Activated T-cell treated with anti-CD3 and anti-CD28 coated beads, Interleukin-2, amount 50 U/mL, for 72 hours (primary cell): ENCODE measurements around the gene AKT2. TPM values are rescaled to one million over a fixed set of nuclear protein-coding genes. Genes with fewer than 3 reads are reported as not detected.

Source experiments
- ATAC-seq, 2 donors: fragments of 150-1000 bp; cut with Tn5 transposase; replicated peaks in 1 of 2; 2 replicates each; pipeline ENCODE4 v1.10.0; 2021; ENCODE audit warnings: moderate library complexity in 2 of 2, mild to moderate bottlenecking in 1 of 2
- DNase-seq, 2 donors: peaks; one replicate each; pipeline ENCODE4 v3.0.0; 2021 to 2022; ENCODE audit warnings: mixed read lengths in 1 of 2
- H3K27ac Mint-ChIP-seq: one replicate; pipeline ENCODE4 v1.8.0; 2022; ENCODE audit warnings: mild to moderate bottlenecking, moderate library complexity, mixed read lengths
- H3K27me3 Mint-ChIP-seq: one replicate; pipeline ENCODE4 v1.8.0; 2022; ENCODE audit warnings: low read depth, mixed read lengths
- H3K36me3 Mint-ChIP-seq, 2 donors: one replicate each; pipeline ENCODE4 v1.8.0; 2022; ENCODE audit warnings: mixed read lengths in 2 of 2, mild to moderate bottlenecking in 1 of 2; ENCODE audit not compliant: insufficient read depth in 2 of 2
- H3K4me1 Mint-ChIP-seq: one replicate; pipeline ENCODE4 v1.8.0; 2022; ENCODE audit warnings: low read depth, mixed read lengths
- H3K4me3 Mint-ChIP-seq, 2 donors: one replicate each; pipeline ENCODE4 v1.8.0; 2022; ENCODE audit warnings: mild to moderate bottlenecking in 2 of 2, mixed read lengths in 2 of 2, moderate library complexity in 2 of 2
- H3K9me3 Mint-ChIP-seq, 2 donors: one replicate each; pipeline ENCODE4 v1.8.0; 2022; ENCODE audit warnings: mixed read lengths in 2 of 2
- total RNA-seq, 2 donors: library from RNA; stranded (reverse); gene quantifications; one replicate each; pipeline ENCODE4 v1.2.3, GENCODE V29; 2022

AKT2 gene
- total RNA-seq, 2 donors from 2014 or later, result 190 to 197 TPM

GRCh38 chr19:40238775-40239174 lies 46.4 kb downstream of the AKT2 start:
- ATAC-seq (no peak), DNase-seq (no peak)
- Mint-ChIP-seq H3K27ac (no peak overlapping the region), H3K9me3 (no peaks in the 10 kb centered on the region), H3K36me3 (peaks cover 5 to 6% of the 10 kb centered on the region in 2 donors), H3K4me3 (no peak overlapping the region), H3K27me3 (no peaks in the 10 kb centered on the region), H3K4me1 (no peaks in the 10 kb centered on the region)

GRCh38 chr19:40237791-40238190 lies 47.4 kb downstream of the AKT2 start:
- Mint-ChIP-seq H3K9me3 (no peaks in the 10 kb centered on the region), H3K27me3 (no peaks in the 10 kb centered on the region), H3K27ac (no peak overlapping the region), H3K4me1 (no peaks in the 10 kb centered on the region), H3K36me3 (peaks cover 5 to 6% of the 10 kb centered on the region in 2 donors), H3K4me3 (no peak overlapping the region)
- DNase-seq (no peak), ATAC-seq (no peak)

- no peak for ATAC-seq
- Mint-ChIP-seq H3K27ac (no peak overlapping the region), H3K27me3 (no peaks in the 10 kb centered on the region), H3K4me1 (no peaks in the 10 kb centered on the region), H3K9me3 (no peaks in the 10 kb centered on the region), H3K4me3 (no peak overlapping the region), H3K36me3 (peaks cover 4 to 5% of the 10 kb centered on the region in 2 donors)
- no peak for DNase-seq
These were observed 48.8 kb downstream of the AKT2 start for GRCh38 chr19:40236366-40236765.

DNA sequence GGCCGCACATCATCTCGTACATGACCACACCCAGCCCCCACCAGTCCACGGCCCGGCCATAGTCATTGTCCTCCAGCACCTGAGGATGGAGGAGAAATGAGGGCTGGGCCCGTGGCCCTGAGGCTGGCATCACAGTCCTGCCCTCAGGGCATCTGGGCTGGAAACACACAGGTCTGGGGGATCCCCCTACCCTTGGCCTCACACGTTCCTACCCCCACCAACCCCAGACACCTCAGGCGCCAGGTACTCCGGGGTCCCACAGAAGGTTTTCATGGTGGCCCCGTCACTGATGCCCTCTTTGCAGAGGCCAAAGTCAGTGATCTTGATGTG lies 49.2 kb downstream of the AKT2 start:
- H3K36me3 Mint-ChIP-seq, result peaks cover 2 to 4% of the 10 kb centered on the region in 2 donors
- H3K4me1 Mint-ChIP-seq, result peaks cover 3% of the 10 kb centered on the region

DNA sequence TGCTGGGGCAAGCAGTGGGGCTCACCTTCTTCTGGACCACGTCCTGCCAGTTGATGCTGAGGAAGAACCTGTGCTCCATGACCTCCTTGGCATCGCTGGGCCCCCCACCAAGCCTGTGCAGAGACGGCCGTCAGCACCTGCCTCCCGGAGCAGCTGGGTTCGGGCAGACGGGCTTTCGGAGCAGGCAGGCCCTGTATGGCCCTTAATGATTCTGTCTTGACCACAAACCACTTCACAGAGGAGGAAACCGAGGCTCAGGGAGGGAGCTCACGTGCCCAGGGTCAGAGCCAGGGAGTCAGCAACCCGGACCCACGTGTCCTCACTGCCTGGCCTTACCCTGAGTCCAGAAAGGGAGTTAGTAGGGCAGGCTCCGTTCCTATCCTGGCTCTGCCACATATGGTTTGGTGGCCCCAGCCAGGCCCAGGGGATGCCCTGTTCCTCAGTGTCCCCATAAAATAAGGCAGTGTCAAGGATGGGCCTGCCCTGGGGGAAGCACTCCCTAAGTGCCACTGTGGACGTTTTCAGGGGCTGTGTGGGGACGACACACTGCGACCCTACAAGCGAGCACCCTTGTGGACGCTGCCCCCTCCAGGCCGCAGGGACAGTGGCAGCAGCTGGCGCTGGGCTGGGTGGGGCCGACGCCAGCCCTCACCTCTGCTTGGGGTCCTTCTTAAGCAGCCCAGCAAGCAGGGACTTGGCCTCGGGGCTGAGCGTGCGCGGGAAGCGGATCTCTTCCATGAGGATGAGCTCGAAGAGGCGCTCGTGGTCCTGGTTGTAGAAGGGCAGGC lies 49.7 kb downstream of the AKT2 start:
- ATAC-seq, result no peak
- H3K9me3 Mint-ChIP-seq, result no peaks in the 10 kb centered on the region
- H3K27ac Mint-ChIP-seq, result no peak overlapping the region

More for the DNA sequence above, 49.2 kb downstream of the AKT2 start:
- ATAC-seq (no peak), DNase-seq (no peak)
- H3K9me3 Mint-ChIP-seq, result no peaks in the 10 kb centered on the region
- H3K27ac Mint-ChIP-seq, result no peak overlapping the region
- H3K27me3 Mint-ChIP-seq, result no peaks in the 10 kb centered on the region
- H3K4me3 Mint-ChIP-seq, result no peak overlapping the region

DNA sequence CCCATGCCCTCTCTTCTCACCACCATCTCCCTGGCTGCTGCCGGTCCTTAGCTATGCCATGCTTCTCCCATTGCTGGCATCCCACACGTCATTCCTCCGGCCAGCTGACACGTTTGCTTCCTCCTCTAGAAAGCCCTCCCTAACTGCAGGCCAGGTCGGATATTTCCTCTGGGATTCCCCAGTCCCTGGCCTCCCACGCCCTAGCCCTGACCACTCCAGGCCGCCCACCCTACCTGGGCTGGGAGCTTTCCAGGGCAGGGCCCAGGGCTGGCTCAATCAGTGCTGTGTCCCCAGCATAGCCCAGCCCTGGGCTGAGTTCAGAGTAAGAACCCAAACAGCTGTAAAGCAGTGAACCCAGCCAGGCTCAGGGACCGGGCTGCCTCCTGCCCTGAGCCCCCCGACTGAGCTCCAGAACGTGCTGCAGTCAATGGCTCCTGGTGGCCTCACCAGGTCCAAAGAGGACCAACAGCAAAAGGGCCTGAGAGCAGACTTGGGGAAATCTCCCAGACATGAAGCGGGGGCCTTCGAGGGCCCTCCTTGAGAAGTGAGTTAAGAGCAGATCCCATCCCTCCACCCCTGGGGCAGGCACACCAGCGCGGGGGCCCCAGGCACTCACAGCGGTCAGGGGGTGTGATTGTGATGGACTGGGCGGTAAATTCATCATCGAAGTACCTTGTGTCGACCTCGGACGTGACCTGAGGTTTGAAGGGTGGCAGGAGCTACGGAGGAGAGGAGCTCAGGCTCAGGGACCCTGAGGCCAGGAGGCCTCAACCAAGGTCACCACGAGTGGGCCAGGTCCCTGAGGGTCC lies 50.5 kb downstream of the AKT2 start:
- ATAC-seq (no peak), DNase-seq (no peak)
- no peaks in the 10 kb centered on the region for H3K27me3 Mint-ChIP-seq
- H3K36me3 Mint-ChIP-seq, result peaks cover 2 to 4% of the 10 kb centered on the region in 2 donors
- H3K9me3 Mint-ChIP-seq, result no peaks in the 10 kb centered on the region
- H3K4me3 Mint-ChIP-seq, result no peak overlapping the region
- peaks cover 16% of the 10 kb centered on the region for H3K4me1 Mint-ChIP-seq
- no peak overlapping the region for H3K27ac Mint-ChIP-seq

More for the DNA sequence above, 49.7 kb downstream of the AKT2 start:
- no peak for DNase-seq
- Mint-ChIP-seq H3K4me3 (no peak overlapping the region), H3K36me3 (peaks cover 2 to 4% of the 10 kb centered on the region in 2 donors), H3K27me3 (no peaks in the 10 kb centered on the region), H3K4me1 (peaks cover 8% of the 10 kb centered on the region)

DNA sequence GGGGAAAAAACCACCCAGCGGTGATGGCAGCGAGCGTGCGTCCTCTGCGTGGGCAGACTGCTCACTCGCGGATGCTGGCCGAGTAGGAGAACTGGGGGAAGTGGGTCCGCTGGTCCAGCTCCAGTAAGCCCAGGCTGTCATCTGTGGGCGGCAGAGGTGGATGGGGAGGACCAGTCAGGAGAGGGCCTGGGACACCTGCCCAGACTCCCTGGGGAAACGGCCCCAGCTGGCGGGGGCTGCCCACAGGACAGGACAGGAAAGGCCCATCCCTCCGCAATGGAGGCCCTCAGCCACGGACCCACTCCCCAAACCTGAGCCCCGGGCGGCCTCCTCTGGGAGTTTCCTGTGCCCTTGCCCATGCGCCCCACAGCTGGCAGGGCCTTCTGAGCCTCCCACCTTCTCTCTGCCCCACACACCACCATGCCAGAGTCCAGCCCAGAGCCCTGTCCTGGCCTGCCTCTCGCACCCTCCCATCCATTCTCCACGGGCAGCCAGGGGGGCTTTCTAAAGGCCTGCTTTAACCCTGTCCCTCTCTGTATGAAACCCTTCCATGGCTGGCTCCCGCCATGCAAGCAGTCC lies 51.2 kb downstream of the AKT2 start:
- Mint-ChIP-seq H3K27ac (no peak overlapping the region), H3K27me3 (no peaks in the 10 kb centered on the region), H3K9me3 (no peaks in the 10 kb centered on the region), H3K4me1 (peaks cover 24% of the 10 kb centered on the region), H3K4me3 (no peak overlapping the region), H3K36me3 (peaks cover 2 to 4% of the 10 kb centered on the region in 2 donors)
- DNase-seq (no peak), ATAC-seq (no peak)

DNA sequence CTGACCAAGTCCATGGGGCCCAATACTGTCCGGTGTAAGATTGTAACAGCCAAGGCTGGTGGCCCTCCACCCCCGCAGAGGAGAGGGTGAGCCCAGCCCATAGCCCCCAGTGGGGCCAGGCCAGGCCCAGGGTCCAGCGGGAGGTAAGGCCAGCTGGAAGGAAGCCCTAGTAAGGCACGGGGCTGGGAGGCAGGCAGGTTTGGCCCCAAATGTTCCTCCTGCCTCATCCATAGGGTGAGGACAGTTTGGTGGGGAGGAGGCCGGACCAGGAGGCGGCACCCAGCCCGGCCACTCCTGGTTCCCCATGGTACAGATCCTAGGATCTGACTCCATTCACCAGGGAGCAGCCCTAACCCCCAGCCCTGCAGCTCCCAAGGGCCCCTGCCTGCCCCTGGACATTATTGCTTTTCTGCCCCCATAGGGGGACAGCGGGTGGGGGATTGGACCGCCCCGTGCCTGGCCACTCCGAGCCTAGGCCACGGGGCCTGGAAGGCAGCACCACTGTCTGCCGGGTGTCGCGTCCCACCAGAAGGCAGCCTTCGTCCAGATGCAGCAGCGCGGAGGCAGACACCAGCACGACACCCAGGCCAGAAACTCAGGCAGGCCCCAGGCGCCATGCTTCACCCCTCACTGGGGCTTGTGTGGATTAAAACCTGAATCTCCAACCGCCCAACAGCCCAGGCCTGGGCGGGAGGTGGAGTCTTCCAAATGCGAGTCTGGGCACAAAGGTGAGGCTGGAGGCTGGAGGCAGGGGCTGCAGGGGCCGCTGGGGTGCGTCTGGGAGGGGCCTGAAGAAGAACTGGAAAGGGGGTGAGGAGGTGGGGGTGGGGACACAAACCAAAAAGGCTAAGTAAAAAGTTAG lies 52.0 kb downstream of the AKT2 start:
- Mint-ChIP-seq H3K27ac (no peak overlapping the region), H3K4me3 (no peak overlapping the region), H3K4me1 (peaks cover 26% of the 10 kb centered on the region), H3K36me3 (peaks cover 2 to 4% of the 10 kb centered on the region in 2 donors), H3K9me3 (no peaks in the 10 kb centered on the region), H3K27me3 (peaks cover 3% of the 10 kb centered on the region)
- DNase-seq, result no peak
- ATAC-seq, result no peak

- DNase-seq, result no peak
- ATAC-seq, result no peak
- H3K9me3 Mint-ChIP-seq, result no peaks in the 10 kb centered on the region
- peaks cover 10% of the 10 kb centered on the region for H3K27me3 Mint-ChIP-seq
- H3K27ac Mint-ChIP-seq, result no peak overlapping the region
- no peak overlapping the region for H3K4me3 Mint-ChIP-seq
- peaks cover 26% of the 10 kb centered on the region for H3K4me1 Mint-ChIP-seq
- H3K36me3 Mint-ChIP-seq, result peaks cover 2 to 3% of the 10 kb centered on the region in 2 donors
These were observed 52.7 kb downstream of the AKT2 start for GRCh38 chr19:40232479-40232878.

GRCh38 chr19:40231544-40232424 lies 53.4 kb downstream of the AKT2 start:
- Mint-ChIP-seq H3K27ac (no peak overlapping the region), H3K36me3 (peaks cover 0 to 3% of the 10 kb centered on the region in 2 donors), H3K4me3 (no peak overlapping the region), H3K27me3 (peaks cover 17% of the 10 kb centered on the region), H3K9me3 (no peaks in the 10 kb centered on the region), H3K4me1 (peaks cover 28% of the 10 kb centered on the region)
- no peak for ATAC-seq
- no peak for DNase-seq

DNA sequence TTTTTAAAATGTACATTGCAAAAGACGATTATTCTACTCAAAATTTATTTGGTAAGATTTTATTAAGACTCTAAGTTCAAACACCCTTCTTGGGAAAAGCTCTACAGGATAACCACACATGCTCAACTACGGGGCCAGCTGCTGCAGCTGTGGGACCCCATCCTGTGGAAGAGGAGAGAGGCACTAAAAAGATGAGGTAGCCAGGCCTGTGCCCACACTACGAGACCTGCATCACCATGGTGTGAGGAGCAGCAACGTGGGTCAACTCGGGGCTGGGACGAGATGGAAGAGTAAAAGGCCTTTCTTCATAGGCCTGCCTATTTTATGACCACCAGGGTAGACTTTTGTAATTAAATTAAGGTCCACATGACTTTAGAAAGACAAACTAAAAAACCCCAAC lies 54.1 kb downstream of the AKT2 start:
- H3K4me3 Mint-ChIP-seq, result no peak overlapping the region
- peak overlapping the region; percentile 10 for H3K27ac Mint-ChIP-seq
- H3K9me3 Mint-ChIP-seq, result no peaks in the 10 kb centered on the region
- no peaks in the 10 kb centered on the region for H3K36me3 Mint-ChIP-seq
- peaks cover 34% of the 10 kb centered on the region for H3K4me1 Mint-ChIP-seq
- ATAC-seq, result no peak
- no peak for DNase-seq
- peaks cover 24% of the 10 kb centered on the region for H3K27me3 Mint-ChIP-seq

- Mint-ChIP-seq H3K4me1 (peaks cover 42% of the 10 kb centered on the region), H3K9me3 (no peaks in the 10 kb centered on the region), H3K27ac (no peak overlapping the region), H3K36me3 (no peaks in the 10 kb centered on the region), H3K27me3 (peaks cover 35% of the 10 kb centered on the region), H3K4me3 (no peak overlapping the region)
- DNase-seq (no peak), ATAC-seq (no peak)
These were observed 55.2 kb downstream of the AKT2 start for GRCh38 chr19:40229926-40230417.
